ENCODE results near the gene CYP46A1.

Gene CYP46A1

DNA sequence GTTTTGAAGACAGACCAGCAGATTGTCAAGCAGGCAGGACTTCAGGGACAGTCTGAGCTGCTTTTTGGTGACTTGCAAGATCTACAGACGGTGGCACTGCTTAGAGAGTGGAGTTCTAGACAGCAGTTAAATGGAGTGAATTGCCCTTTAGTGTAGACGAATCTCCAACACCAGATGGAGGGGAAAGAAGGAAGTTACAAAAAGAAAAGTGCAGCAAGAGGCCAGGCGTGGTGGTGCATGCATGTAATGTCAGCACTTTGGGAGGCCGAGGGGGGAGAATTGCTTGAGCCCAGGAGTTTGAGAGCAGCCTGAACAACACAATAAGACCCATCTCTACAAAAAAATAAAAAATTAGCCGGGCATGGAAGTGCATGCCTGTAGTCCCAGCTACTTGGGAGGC, 47.6 kb upstream of the CYP46A1 start:
- no peak for TF ChIP-seq YY1 (IDR thresholded peaks at IDR 0.05; ENCODE audit: low read depth)
- no peak for TF ChIP-seq NFIC (IDR thresholded peaks at IDR 0.05)
- TF ChIP-seq CREB1 (IDR thresholded peaks at IDR 0.05; ENCODE audit: low read depth), result no peak
- TF ChIP-seq RAD21 (IDR thresholded peaks at IDR 0.05; ENCODE audit: low read depth), result no peak
- TF ChIP-seq TEAD4 (IDR thresholded peaks at IDR 0.05), result no peak
- TF ChIP-seq, protein P1, sequence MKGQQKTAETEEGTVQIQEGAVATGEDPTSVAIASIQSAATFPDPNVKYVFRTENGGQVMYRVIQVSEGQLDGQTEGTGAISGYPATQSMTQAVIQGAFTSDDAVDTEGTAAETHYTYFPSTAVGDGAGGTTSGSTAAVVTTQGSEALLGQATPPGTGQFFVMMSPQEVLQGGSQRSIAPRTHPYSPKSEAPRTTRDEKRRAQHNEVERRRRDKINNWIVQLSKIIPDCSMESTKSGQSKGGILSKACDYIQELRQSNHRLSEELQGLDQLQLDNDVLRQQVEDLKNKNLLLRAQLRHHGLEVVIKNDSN (IDR thresholded peaks at IDR 0.05), result no peak
- no peak for TF ChIP-seq EP300 (IDR thresholded peaks at IDR 0.05; ENCODE audit: borderline replicate concordance)
- TF ChIP-seq TCF12 (IDR thresholded peaks at IDR 0.05; ENCODE audit: low read depth), result no peak
- TF ChIP-seq ZBTB7A (IDR thresholded peaks at IDR 0.05; ENCODE audit: low read depth), result no peak
- TF ChIP-seq TAF1 (IDR thresholded peaks at IDR 0.05; ENCODE audit: low read depth), result no peak
- TF ChIP-seq, protein P2, sequence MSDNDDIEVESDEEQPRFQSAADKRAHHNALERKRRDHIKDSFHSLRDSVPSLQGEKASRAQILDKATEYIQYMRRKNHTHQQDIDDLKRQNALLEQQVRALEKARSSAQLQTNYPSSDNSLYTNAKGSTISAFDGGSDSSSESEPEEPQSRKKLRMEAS (IDR thresholded peaks at IDR 0.05), result no peak
- no peak for TF ChIP-seq EGR1 (IDR thresholded peaks at IDR 0.05)
- no peak for TF ChIP-seq CEBPB (IDR thresholded peaks at IDR 0.05)
- TF ChIP-seq, protein P3, sequence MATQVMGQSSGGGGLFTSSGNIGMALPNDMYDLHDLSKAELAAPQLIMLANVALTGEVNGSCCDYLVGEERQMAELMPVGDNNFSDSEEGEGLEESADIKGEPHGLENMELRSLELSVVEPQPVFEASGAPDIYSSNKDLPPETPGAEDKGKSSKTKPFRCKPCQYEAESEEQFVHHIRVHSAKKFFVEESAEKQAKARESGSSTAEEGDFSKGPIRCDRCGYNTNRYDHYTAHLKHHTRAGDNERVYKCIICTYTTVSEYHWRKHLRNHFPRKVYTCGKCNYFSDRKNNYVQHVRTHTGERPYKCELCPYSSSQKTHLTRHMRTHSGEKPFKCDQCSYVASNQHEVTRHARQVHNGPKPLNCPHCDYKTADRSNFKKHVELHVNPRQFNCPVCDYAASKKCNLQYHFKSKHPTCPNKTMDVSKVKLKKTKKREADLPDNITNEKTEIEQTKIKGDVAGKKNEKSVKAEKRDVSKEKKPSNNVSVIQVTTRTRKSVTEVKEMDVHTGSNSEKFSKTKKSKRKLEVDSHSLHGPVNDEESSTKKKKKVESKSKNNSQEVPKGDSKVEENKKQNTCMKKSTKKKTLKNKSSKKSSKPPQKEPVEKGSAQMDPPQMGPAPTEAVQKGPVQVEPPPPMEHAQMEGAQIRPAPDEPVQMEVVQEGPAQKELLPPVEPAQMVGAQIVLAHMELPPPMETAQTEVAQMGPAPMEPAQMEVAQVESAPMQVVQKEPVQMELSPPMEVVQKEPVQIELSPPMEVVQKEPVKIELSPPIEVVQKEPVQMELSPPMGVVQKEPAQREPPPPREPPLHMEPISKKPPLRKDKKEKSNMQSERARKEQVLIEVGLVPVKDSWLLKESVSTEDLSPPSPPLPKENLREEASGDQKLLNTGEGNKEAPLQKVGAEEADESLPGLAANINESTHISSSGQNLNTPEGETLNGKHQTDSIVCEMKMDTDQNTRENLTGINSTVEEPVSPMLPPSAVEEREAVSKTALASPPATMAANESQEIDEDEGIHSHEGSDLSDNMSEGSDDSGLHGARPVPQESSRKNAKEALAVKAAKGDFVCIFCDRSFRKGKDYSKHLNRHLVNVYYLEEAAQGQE (IDR thresholded peaks at IDR 0.05; ENCODE audit: low read depth), result no peak
- TF ChIP-seq FOXM1 (IDR thresholded peaks at IDR 0.05; ENCODE audit: borderline replicate concordance, low read depth), result no peak

DNA sequence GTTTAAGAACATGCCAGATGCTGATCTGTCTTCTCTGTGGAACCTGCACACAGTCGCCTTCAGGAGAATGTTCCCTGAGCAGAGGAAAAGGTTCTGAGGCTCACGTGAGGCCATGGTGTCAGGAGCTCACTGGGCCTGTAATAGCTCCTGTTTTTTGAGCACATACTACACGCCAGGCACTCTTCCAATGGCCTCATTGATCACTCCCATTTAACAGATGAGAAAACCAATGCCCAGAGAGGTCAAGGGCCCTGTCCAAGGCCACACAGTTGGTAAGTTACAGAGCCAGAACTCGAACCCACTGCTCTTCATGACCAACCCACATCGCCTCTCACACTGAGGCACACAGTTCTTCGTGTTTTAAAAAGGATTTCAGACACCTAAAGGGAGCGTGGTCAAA, 46.5 kb upstream of the CYP46A1 start:
- no peak for TF ChIP-seq TAF1 (IDR thresholded peaks at IDR 0.05; ENCODE audit: low read depth)
- no peak for TF ChIP-seq EGR1 (IDR thresholded peaks at IDR 0.05)
- TF ChIP-seq ZBTB7A (IDR thresholded peaks at IDR 0.05; ENCODE audit: low read depth), result no peak
- TF ChIP-seq, protein P1 (IDR thresholded peaks at IDR 0.05), result no peak
- TF ChIP-seq CREB1 (IDR thresholded peaks at IDR 0.05; ENCODE audit: low read depth), result no peak
- no peak for TF ChIP-seq EP300 (IDR thresholded peaks at IDR 0.05; ENCODE audit: borderline replicate concordance)
- no peak for TF ChIP-seq FOXM1 (IDR thresholded peaks at IDR 0.05; ENCODE audit: borderline replicate concordance, low read depth)
- TF ChIP-seq, protein P2 (IDR thresholded peaks at IDR 0.05), result no peak
- TF ChIP-seq TCF12 (IDR thresholded peaks at IDR 0.05; ENCODE audit: low read depth), result no peak
- TF ChIP-seq TEAD4 (IDR thresholded peaks at IDR 0.05), result no peak
- no peak for TF ChIP-seq NFIC (IDR thresholded peaks at IDR 0.05)
- TF ChIP-seq CEBPB (IDR thresholded peaks at IDR 0.05), result no peak
- TF ChIP-seq, protein P3 (IDR thresholded peaks at IDR 0.05; ENCODE audit: low read depth), result no peak
- TF ChIP-seq RAD21 (IDR thresholded peaks at IDR 0.05; ENCODE audit: low read depth), result no peak
- no peak for TF ChIP-seq YY1 (IDR thresholded peaks at IDR 0.05; ENCODE audit: low read depth)

DNA sequence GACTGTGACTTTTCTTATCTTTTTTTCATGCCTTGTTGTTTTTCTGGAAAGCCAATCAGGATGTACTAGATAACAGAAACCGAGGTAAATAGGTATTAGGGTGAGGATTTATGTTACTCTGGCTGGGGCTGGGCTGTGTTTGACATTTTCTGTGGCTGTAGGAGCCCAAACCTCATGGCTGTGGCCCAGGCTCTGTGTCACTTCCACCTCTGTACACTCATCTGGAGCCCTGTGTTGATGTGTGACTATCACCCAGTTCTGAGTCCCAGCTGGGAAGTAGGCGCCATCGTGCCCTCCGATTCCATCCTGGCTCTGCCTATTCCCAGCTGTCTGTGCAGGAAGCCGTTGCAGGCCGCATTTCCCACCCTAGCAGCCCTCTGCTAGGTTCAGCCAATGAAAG, 40.8 kb upstream of the CYP46A1 start:
- TF ChIP-seq TCF12 (IDR thresholded peaks at IDR 0.05; ENCODE audit: low read depth), result no peak
- TF ChIP-seq, protein P3 (IDR thresholded peaks at IDR 0.05; ENCODE audit: low read depth), result no peak
- TF ChIP-seq RAD21 (IDR thresholded peaks at IDR 0.05; ENCODE audit: low read depth), result no peak
- TF ChIP-seq YY1 (IDR thresholded peaks at IDR 0.05; ENCODE audit: low read depth), result no peak

DNA sequence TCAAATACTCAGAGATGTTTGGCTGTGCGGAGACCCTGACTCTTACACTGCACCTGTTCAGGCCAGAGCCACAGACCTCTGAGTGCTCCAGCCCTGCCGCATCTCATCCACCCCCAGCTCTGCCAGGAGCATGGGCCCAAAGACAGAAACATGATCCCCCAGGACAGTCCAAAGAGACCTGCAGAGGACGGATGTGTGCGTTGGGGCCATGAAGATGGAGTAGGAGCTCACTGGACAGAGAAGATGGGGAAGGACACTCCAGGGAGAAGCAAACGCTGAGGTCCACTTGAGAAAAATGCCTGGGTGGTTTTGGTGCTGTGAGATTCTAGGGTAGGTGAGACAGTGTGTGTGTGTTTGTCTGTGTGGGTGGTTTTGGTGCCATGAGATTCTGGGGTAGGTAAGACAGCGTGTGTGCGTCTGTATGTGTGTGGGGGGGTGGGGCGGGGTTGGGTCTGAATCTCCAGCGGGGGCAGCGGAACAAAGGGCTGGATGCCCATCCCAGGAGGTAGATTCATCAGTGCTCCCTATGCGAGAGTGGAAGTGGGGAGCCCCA, 40.0 kb upstream of the CYP46A1 start:
- no peak for TF ChIP-seq FOXM1 (IDR thresholded peaks at IDR 0.05; ENCODE audit: borderline replicate concordance, low read depth)
- TF ChIP-seq ZBTB7A (IDR thresholded peaks at IDR 0.05; ENCODE audit: low read depth), result no peak
- TF ChIP-seq, protein P3 (IDR thresholded peaks at IDR 0.05; ENCODE audit: low read depth), result no peak
- no peak for TF ChIP-seq TAF1 (IDR thresholded peaks at IDR 0.05; ENCODE audit: low read depth)
- TF ChIP-seq TCF12 (IDR thresholded peaks at IDR 0.05; ENCODE audit: low read depth), result no peak
- no peak for TF ChIP-seq CEBPB (IDR thresholded peaks at IDR 0.05)
- TF ChIP-seq CREB1 (IDR thresholded peaks at IDR 0.05; ENCODE audit: low read depth), result no peak
- TF ChIP-seq TEAD4 (IDR thresholded peaks at IDR 0.05), result no peak
- TF ChIP-seq, protein P1 (IDR thresholded peaks at IDR 0.05), result no peak
- TF ChIP-seq YY1 (IDR thresholded peaks at IDR 0.05; ENCODE audit: low read depth), result no peak
- no peak for TF ChIP-seq RAD21 (IDR thresholded peaks at IDR 0.05; ENCODE audit: low read depth)
- TF ChIP-seq, protein P2 (IDR thresholded peaks at IDR 0.05), result no peak
- no peak for TF ChIP-seq EGR1 (IDR thresholded peaks at IDR 0.05)
